Endothelial cell of hepatic sinusoid (primary cell): ENCODE data around the gene PCDHB10.
"Not testable (repeated sequence)": the region's sequence is repeated elsewhere in the genome, so short reads cannot be mapped to it uniquely, and the experiment has no call there.

Source experiments
- in situ Hi-C: cut with HindIII; loops from 2 replicates; pipeline ENCODE4 v1.10.0; 2017; ENCODE audit warnings: low sequenced_read_pairs

The PCDHB10 gene

GRCh38 chr5:141192110-141192725 is at the start of gene PCDHB10:
Gene PCDHB10 (plus strand): TSS chr5:141192353. CDS start chr5:141192553, 200 bp downstream.
- in situ Hi-C loops = no loop called here

GRCh38 chr5:141149812-141150211 is 42.3 kb upstream of the PCDHB10 start, which contains the start of gene PCDHB6:
Gene PCDHB6 (plus strand): TSS chr5:141150057. CDS start chr5:141150258, 201 bp downstream.
- in situ Hi-C loops = no loop called here

GRCh38 chr5:141150224-141150992 is 41.7 kb upstream of the PCDHB10 start:
- in situ Hi-C loops = no loop called here

- in situ Hi-C loops = no loop called here
Measured at GRCh38 chr5:141150993-141151325, 41.2 kb upstream of the PCDHB10 start.

GRCh38 chr5:141151632-141152031 is 40.5 kb upstream of the PCDHB10 start:
- in situ Hi-C loops = not testable (repeated sequence)

GRCh38 chr5:141152096-141152495 is 40.1 kb upstream of the PCDHB10 start:
- in situ Hi-C loops = not testable (repeated sequence)

GRCh38 chr5:141155540-141156374 is 36.4 kb upstream of the PCDHB10 start:
- in situ Hi-C loops = no loop called here

- in situ Hi-C loops = not testable (repeated sequence)
Measured at GRCh38 chr5:141157356-141157755, 34.8 kb upstream of the PCDHB10 start.

- in situ Hi-C loops = not testable (repeated sequence)
Measured at GRCh38 chr5:141157901-141158300, 34.3 kb upstream of the PCDHB10 start.

GRCh38 chr5:141172381-141173204 is 19.6 kb upstream of the PCDHB10 start, which contains the start of gene PCDHB7:
Gene PCDHB7 (plus strand): TSS chr5:141172644. CDS start chr5:141172836, 192 bp downstream.
- in situ Hi-C loops = no loop called here

- in situ Hi-C loops = loop anchor here (5.0 kb wide), 1 partner anchor 63 kb away; no protein-coding TSS in a partner anchor
Measured at GRCh38 chr5:141174291-141175104, 17.7 kb upstream of the PCDHB10 start.

GRCh38 chr5:141175933-141176332 is 16.2 kb upstream of the PCDHB10 start:
- in situ Hi-C loops = loop anchor here (5.0 kb wide), 1 partner anchor 61 kb away; no protein-coding TSS in a partner anchor

- in situ Hi-C loops = loop anchor here (5.0 kb wide), 1 partner anchor 60 kb away; no protein-coding TSS in a partner anchor
Measured at GRCh38 chr5:141177577-141178191, 14.5 kb upstream of the PCDHB10 start, which contains the start of gene PCDHB8. Gene PCDHB8 (plus strand): TSS chr5:141177790. CDS start chr5:141178035, 245 bp downstream.

GRCh38 chr5:141179371-141179770 is 12.8 kb upstream of the PCDHB10 start:
- in situ Hi-C loops = loop anchor here (5.0 kb wide), 1 partner anchor 58 kb away; no protein-coding TSS in a partner anchor

GRCh38 chr5:141179876-141180275 is 12.3 kb upstream of the PCDHB10 start:
- in situ Hi-C loops = loop anchor here (5.0 kb wide), 1 partner anchor 57 kb away; no protein-coding TSS in a partner anchor

GRCh38 chr5:141180313-141180712 is 11.8 kb upstream of the PCDHB10 start:
- in situ Hi-C loops = no loop called here

GRCh38 chr5:141182248-141182647 is 9.9 kb upstream of the PCDHB10 start, which contains the start of gene PCDHB16:
Gene PCDHB16 (plus strand): TSS chr5:141182387. CDS start chr5:141182560, 173 bp downstream.
- in situ Hi-C loops = no loop called here

GRCh38 chr5:141184117-141184855 is 7.9 kb upstream of the PCDHB10 start:
- in situ Hi-C loops = not testable (repeated sequence)
